ENCODE data around the gene RSRC2.

The RSRC2 gene

GRCh38 chr12:122459211-122459610, 67.5 kb downstream of the RSRC2 start:
- no peak overlapping the region for H3K4me3 ChIP-seq (replicated peaks in 1 of 2; ENCODE audit: low read depth in 2 of 2, low read length in 2 of 2)
- DNase-seq (ENCODE audit: low read depth in 2 of 2), result no peak
- TF ChIP-seq, protein P1, sequence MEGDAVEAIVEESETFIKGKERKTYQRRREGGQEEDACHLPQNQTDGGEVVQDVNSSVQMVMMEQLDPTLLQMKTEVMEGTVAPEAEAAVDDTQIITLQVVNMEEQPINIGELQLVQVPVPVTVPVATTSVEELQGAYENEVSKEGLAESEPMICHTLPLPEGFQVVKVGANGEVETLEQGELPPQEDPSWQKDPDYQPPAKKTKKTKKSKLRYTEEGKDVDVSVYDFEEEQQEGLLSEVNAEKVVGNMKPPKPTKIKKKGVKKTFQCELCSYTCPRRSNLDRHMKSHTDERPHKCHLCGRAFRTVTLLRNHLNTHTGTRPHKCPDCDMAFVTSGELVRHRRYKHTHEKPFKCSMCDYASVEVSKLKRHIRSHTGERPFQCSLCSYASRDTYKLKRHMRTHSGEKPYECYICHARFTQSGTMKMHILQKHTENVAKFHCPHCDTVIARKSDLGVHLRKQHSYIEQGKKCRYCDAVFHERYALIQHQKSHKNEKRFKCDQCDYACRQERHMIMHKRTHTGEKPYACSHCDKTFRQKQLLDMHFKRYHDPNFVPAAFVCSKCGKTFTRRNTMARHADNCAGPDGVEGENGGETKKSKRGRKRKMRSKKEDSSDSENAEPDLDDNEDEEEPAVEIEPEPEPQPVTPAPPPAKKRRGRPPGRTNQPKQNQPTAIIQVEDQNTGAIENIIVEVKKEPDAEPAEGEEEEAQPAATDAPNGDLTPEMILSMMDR (IDR thresholded peaks at IDR 0.05; ENCODE audit: low read depth, low read length), result no peak

GRCh38 chr12:122458105-122459035, 68.4 kb downstream of the RSRC2 start:
- H3K4me3 ChIP-seq (replicated peaks in 1 of 2; ENCODE audit: low read depth in 2 of 2, low read length in 2 of 2), result no peak overlapping the region
- TF ChIP-seq, protein P1 (IDR thresholded peaks at IDR 0.05; ENCODE audit: low read depth, low read length), result no peak
- no peak for DNase-seq (ENCODE audit: low read depth in 2 of 2)

GRCh38 chr12:122457627-122458026, 69.1 kb downstream of the RSRC2 start:
- TF ChIP-seq, protein P1 (IDR thresholded peaks at IDR 0.05; ENCODE audit: low read depth, low read length), result no peak
- DNase-seq (ENCODE audit: low read depth in 2 of 2), result no peak
- H3K4me3 ChIP-seq (replicated peaks in 1 of 2; ENCODE audit: low read depth in 2 of 2, low read length in 2 of 2), result no peak overlapping the region

GRCh38 chr12:122454739-122455138, 72.0 kb downstream of the RSRC2 start:
- DNase-seq (ENCODE audit: low read depth in 2 of 2), result no peak
- H3K4me3 ChIP-seq (replicated peaks in 1 of 2; ENCODE audit: low read depth in 2 of 2, low read length in 2 of 2), result no peak overlapping the region
- TF ChIP-seq, protein P1 (IDR thresholded peaks at IDR 0.05; ENCODE audit: low read depth, low read length), result no peak

DNA sequence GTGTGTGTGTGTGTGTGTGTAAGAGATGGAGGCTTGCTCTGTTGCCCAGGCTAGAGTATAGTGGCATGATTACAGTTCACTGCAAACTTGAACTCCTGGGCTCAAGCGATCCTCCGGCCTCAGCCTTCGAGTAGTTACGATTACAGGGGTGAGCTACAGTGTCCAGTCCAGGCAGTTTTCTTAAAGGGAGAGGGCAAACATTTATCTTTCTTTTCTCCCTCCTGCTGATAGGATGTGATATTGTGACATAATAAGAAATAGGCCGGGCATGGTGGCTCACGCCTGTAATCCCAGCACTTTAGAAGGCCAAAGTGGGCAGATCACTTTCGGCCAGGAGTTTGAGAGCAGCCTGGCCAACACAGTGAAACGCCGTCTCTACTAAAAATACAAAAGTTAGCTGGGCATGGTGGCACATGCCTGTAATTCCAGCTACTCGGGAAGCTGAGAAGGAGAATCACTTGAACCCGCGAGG, 72.5 kb downstream of the RSRC2 start:
- no peak overlapping the region for H3K4me3 ChIP-seq (replicated peaks in 1 of 2; ENCODE audit: low read depth in 2 of 2, low read length in 2 of 2)
- TF ChIP-seq, protein P1 (IDR thresholded peaks at IDR 0.05; ENCODE audit: low read depth, low read length), result no peak
- no peak for DNase-seq (ENCODE audit: low read depth in 2 of 2)
